A549 treated with CpdA at 1 μM for 4 hours (cell line): ENCODE data around the gene ATG4D. TPM values are rescaled to one million over a fixed set of nuclear protein-coding genes. Genes with fewer than 3 reads are reported as not detected.

Source experiments
- total RNA-seq: library from RNA; stranded (reverse); fragments of 200-300 nt; extraction: Qiagen RNA extraction; gene quantifications from 5 replicates; pipeline ENCODE4 v1.2.3, GENCODE V29; 2022; ENCODE audit warnings: low read depth

The ATG4D gene
- total RNA-seq: 15.1 to 22.5 TPM (median 22.1 TPM) in 5 replicates

DNA sequence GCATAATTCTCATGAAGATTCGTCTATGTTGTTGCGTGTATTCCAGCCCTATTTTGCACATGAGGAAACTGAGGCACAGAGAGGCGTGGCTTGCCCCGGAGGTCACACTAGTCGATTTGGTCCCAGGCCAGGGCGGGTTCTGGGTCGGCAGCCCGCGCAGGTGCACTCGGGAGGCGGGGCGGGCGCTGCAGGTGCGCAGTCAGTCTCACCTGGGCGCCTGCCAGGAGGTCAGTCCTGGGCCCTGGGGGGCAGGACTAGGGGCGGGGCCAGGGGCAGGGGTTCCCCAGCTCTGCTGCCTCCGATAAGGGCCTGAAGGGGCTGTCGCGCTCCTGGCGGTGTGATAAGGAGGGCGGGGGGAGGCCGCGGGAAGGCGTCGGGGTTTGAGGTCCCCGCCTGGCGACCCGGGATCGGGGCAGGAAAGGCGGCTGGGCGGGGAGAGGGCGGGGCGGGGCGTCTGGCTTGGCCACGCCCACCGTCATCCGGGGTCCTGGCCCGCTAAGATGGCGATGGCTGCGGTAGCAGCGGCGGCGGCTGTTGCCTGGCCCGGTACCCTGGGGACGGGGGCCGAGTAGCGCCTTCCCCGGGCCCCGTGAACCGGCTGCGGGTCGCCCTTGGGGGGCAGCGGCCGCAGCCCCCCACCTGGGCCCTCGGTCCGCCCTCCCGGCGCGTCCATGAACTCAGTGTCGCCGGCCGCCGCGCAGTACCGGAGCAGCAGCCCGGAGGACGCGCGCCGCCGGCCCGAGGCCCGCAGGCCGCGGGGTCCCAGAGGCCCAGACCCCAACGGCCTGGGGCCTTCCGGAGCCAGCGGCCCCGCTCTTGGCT, at the start of gene ATG4D:
Gene ATG4D (plus strand): TSS at position 485 of the 822 bp plus-strand sequence. CDS start 187 bp downstream, at position 672.

GRCh38 chr19:10503002-10503789, 40.5 kb upstream of the ATG4D start, which contains the start of gene KEAP1:
Gene KEAP1 (minus strand): TSS chr19:10503356. CDS start chr19:10500033, 3,323 bp downstream.

GRCh38 chr19:10517361-10517759, 26.3 kb upstream of the ATG4D start, which contains the start of gene S1PR5:
Gene S1PR5 (minus strand): TSS chr19:10517447. CDS start chr19:10515011, 2,436 bp downstream.

GRCh38 chr19:10565567-10566407, 22.1 kb downstream of the ATG4D start, which contains the start of gene KRI1:
Gene KRI1 (minus strand): TSS chr19:10566010. CDS start chr19:10565999, 11 bp downstream.

GRCh38 chr19:10568826-10569651, 25.3 kb downstream of the ATG4D start, which contains the start of gene CDKN2D:
Gene CDKN2D (minus strand): TSS chr19:10568979. CDS start chr19:10568653, 326 bp downstream.

GRCh38 chr19:10587022-10587838, 43.5 kb downstream of the ATG4D start, which contains the start of gene AP1M2:
Gene AP1M2 (minus strand): TSS chr19:10587312. CDS start chr19:10587231, 81 bp downstream.

Other genes starting within 250 kb of the ATG4D start
- gene ZGLP1, start 234.1 kb upstream of the ATG4D start, total RNA-seq: 0.82 to 3.4 TPM (median 2.0 TPM) in 5 replicates
- gene FDX2, start 227.9 kb upstream of the ATG4D start, total RNA-seq: 26.3 to 41.5 TPM (median 33.5 TPM) in 5 replicates
- gene RAVER1, start 210.4 kb upstream of the ATG4D start, total RNA-seq: 21.6 to 31.6 TPM (median 29.0 TPM) in 5 replicates
- 5.2 to 10.3 TPM (median 10.0 TPM) in 5 replicates for gene ICAM3, start 204.3 kb upstream of the ATG4D start, total RNA-seq
- gene TYK2, start 163.3 kb upstream of the ATG4D start, total RNA-seq: 34.1 to 48.3 TPM (median 45.9 TPM) in 5 replicates
- gene CDC37, start 140.4 kb upstream of the ATG4D start, total RNA-seq: 159 to 206 TPM (median 185 TPM) in 5 replicates
- 3.7 to 5.2 TPM (median 5.1 TPM) in 5 replicates for gene PDE4A, start 123.4 kb upstream of the ATG4D start, total RNA-seq
- 52.6 to 73.6 TPM (median 67.5 TPM) in 5 replicates for gene KEAP1, start 40.5 kb upstream of the ATG4D start, total RNA-seq
- 1.7 to 2.6 TPM (median 2.3 TPM) in 5 replicates for gene S1PR5, start 26.5 kb upstream of the ATG4D start, total RNA-seq
- gene KRI1, start 22.1 kb downstream of the ATG4D start, total RNA-seq: 18.1 to 19.8 TPM (median 18.6 TPM) in 5 replicates
- 4.4 to 6.6 TPM (median 4.8 TPM) in 5 replicates for gene CDKN2D, start 25.1 kb downstream of the ATG4D start, total RNA-seq
- gene AP1M2, start 43.4 kb downstream of the ATG4D start, total RNA-seq: 26.7 to 47.6 TPM (median 40.6 TPM) in 5 replicates
- gene SLC44A2, start 81.6 kb downstream of the ATG4D start, total RNA-seq: 5.6 to 7.9 TPM (median 6.6 TPM) in 5 replicates
- 159 to 173 TPM (median 167 TPM) in 5 replicates for gene ILF3, start 110.4 kb downstream of the ATG4D start, total RNA-seq
- 29.9 to 37.3 TPM (median 34.7 TPM) in 5 replicates for gene QTRT1, start 157.5 kb downstream of the ATG4D start, total RNA-seq
- 51.4 to 60.0 TPM (median 52.3 TPM) in 5 replicates for gene DNM2, start 174.2 kb downstream of the ATG4D start, total RNA-seq